GM18870 (cell line): Measurements from ENCODE around the gene NBDY.

Experiments used
- ATAC-seq: cut with Tn5 transposase; IDR thresholded peaks from one replicate; pipeline ENCODE4 v1.9.1; 2021; ENCODE audit warnings: moderate library complexity; ENCODE audit not compliant: unreplicated experiment

The NBDY gene

DNA sequence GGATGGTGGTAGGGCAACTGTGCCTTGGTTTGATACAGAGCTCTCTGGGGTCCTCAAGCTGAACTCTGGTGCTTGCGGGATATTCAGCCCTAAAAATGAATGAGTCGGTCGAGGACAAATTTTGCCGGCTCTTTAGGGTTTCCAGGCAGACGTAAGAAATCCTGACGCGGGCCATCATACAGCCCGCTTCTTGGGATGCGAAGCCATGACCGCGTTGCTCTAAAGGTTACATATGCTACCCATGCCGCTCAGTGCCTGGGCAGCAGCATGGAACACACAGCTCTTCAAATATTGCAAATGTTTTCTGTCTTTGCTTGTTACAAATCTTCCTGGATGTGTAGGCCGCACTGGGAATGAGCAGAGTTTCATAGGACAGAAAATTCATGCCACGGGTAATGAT lies 55.6 kb downstream of the NBDY start:
- no peak for ATAC-seq

DNA sequence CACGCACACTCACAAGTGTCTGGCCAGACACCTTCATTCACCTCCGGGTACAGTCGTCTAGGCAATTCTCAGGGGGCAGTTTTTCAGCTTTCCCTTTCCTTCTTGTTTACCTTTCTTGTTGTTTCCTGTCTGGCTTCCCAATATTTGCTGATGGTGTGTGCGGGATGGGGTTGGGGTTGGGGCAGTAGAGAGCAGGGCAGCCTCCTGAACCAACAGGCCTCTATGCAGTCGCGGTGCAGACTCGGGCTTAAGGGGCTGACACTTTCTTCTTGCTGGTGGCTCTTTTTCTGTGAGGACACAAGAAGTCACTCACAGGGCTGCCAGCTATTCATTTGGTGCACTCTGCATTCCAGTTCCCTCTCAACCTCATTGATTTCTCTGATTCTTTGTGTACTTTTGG lies 56.4 kb downstream of the NBDY start:
- ATAC-seq: no peak

DNA sequence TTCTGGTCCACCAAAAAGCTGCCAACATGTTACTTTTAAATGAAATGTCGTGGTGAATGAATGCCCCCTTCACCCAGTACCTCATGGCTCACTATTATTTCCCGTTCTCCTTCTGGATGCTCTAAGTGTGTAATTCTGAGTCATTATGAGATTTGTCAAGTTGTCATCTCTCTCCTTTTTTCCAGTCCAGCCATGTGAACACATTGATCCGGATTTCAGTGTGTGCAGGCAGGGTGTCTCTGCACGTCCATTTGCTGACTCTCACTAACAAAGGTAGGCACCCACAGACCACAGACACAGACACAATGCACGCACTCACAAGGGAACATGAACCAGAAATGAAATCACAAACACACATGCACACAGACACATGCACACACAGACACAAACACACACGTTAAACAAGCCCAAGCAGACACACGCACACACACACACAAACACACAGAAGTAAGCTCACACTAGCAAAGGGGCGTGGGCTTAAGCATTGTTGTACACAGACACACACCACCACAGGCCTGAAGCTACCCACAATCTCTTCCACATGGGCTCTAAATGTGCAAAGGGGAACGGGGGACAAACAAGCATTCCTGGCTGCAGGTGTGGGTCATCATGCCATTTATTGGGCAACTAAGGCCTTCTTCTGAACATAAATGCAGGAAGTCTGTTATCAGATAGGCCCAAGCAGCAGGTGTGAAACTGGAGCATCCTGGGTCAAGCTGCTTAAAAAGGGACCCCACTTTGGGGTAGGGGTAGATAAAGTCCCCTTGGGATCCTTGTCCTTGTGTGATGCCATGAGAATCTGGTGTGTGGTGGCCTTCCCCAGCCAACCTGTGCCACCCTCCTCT lies 58.1 kb downstream of the NBDY start:
- no peak for ATAC-seq

DNA sequence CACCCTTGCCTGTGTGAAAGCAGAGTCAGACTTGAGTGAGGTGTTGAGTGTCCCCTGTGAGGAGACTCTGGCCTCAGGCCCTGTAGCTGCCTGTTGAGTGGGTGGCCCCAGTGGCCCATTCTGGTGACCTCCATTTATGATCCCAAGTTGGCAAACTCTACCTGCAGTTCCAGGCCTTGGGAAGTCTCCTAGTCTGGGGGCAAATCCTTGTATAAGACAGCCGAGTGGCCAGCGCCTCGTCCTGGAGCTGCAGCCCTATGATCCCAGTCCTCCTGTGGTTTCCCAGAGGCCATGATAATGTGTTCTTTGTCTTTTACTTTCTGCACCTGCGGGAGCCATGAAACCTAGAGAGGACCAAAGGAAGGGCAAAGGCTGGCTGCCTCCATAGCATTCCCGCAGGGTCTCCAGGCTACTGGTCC lies 58.7 kb downstream of the NBDY start:
- no peak for ATAC-seq

DNA sequence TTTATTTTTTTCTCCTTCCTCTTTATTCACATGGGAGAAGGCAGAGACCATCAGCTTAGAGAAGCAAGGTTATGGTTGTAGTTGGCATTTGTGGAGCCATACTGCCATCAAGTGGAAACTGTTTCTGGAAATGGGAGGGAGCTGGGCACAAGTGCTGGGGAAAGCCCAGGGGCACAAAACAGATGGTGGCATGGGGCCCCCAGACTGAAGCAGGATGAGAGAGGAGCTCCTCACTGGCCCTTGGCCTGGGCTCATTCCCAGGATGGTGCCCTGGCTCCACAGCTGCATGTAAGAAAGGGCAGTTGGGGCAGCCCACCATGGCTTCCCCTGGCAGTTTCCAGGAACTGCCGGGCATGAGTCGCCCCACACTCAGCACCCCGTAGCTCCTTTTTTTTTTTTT lies 59.2 kb downstream of the NBDY start:
- no peak for ATAC-seq

DNA sequence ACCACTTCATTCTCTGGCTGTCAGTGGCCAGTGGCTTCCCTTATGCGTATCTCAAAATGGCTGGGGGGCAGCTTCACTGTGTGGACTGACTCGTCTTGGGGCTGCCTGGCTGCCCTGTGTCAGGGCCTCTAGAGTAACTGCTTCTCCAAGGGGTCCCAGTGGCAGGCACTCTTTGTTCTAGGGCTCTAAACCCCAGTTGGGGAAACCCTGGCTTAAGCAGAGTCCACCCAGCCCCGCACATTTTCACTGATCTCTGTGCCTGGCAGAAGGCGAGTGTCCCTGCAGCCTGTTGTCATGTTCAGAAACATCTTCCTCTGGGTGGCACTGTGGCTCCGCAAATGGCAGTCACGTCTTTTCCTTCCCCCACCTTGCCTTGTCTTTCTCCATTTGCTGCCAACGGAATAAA lies 59.7 kb downstream of the NBDY start:
- peak; percentile 49 for ATAC-seq

DNA sequence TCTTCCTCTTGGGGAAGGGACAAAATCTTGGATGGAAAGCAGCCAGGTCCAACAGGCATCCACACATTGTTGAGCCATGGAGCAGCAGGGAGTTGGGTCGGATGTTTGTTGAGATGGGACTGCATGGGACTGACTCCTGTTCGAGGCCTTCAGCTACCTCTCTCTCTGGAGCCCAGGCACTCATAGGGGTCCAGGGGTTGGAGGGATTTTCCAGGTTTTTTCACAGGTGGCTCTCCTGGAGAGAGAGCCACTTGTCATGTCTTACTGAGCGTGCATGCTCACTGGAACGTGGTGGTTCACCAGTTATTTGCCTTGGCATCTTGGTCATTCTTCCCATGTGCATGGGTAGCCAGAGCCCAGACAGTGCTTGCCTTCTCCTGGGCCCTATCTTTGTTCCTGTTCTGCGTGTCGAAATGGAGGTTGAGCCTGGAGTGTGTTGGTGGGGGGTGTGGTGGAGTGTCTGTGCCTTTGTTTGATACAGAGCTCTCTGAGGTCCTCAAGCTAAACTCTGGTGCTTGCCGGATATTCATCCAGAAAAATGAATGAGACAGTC lies 60.6 kb downstream of the NBDY start:
- no peak for ATAC-seq

DNA sequence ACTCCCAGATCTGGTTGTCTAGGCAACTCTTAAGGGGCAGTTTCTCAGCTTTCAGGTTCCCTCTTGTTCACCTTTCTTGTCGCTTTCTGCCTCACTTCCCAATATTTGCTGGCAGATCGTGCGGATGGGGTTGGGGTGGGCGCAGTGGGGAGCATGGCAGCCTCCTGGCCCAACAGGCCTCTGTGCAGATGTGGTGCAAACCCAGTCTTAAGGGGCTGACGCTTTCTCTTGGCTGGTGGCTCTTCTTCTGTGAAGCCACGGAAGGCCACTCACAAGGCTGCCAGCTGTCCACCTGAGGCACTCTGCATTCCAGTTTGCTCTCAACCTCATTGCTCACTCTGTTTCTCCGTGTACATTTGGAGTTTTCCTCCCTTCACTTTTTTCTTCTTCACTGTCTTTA lies 61.7 kb downstream of the NBDY start:
- ATAC-seq: no peak

DNA sequence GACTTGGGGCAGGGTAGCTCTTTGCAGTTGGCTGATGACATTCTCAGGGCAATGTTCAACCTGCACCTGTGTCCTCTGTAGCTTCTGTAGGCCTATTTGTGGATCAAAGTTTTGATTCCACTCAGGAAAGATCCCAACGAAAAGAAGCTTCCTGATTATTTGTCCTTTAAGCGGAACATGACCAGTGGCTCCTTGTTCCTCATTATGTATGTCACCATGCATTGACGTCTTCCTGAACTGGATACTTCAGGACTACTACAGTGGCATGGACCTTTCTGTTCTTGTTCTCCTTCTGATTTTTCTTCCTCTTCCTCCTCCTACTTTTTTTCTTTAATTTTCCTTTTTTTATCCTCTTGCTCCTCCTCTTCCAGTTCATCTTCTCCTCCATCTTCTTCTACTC lies 62.4 kb downstream of the NBDY start:
- ATAC-seq: no peak

DNA sequence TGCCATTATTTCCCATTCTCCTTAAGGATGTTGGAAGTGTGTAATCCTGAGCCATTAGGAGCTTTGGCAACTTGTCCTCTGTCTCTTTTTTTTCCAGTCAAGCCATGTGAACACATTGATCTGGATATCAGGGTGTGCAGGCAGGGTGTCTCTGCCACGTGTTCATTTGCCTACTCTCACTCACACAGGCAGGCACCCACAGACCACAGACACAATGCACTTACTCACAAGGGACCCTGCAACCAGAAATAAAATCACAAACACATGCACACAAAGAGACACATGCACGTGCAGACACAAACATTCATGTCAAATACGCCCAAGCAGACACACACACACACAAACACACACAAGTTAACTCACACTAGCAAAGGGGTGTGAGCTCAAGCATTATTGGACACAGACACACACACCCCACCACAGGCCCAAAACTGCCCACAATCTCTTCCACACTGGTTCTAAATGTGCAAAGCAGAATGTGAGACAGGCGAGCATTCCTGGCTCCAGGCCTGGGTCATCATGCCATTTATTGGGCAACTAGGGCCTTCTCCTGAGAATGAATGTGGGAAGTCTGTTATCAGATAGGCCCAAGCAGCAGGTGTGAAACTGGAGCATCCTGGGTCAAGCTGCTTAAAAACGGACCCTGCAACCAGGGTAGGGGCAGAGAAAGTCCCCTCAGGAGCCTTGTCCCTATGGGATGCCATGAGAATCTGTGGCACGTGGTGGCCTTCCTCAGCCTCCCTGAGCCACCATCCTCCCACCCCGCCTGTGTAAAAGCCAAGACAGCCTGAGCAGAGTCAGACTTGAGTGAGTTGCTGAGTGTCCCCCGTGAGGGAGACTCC lies 63.4 kb downstream of the NBDY start:
- no peak for ATAC-seq

DNA sequence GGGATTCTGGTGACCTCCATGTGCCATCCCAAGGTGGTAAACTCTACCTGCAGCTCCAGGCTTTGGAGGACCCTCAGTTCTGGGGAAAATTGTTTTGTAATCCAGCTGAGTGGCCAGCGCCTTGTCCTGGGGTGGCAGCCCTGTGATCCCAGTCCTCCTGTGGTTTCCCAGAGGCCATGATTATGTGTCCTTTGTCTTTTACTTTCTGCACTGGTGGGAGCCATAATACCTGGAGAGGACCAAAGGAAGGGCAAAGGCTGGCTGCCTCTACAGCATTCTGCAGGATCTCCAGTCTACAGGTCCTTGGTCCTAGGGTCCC lies 64.0 kb downstream of the NBDY start:
- ATAC-seq: no peak

DNA sequence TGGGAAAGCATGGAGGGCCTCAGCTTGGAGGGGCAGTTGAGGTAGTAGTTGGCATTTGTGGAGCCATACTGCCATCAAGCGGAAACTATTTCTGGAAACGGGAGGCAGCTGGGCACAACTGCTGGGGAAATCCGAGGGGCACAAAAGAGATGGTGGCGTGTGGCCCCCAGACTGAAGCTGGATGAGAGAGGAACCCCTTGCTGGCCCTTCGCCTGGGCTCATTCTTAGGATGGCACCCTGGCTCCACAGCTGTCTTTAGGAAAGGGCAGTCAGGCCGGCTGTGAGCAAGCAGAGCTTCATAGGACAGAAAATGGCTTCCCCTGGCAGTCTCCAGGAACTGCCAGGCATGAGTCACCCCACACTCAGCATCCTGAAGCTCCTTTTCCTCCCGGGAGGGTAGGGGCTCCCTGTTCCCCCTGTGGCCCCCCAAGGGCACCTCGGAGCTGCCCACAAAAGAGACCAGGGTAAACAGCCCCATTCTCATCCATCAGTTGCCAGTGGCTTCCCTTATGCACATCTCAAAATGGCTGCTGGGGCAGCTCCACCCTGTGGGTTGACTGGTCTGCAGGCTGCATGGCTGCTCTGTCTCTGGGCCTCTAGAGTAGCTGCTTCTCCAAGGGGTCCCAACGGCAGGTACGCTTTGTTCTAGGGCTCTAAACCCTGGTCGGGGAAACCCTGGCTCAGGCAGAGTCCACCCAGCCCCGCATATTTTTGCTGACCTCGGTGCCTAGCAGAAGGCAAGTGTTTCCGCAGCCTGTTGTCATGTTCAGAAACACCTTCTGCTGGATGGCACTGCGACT lies 64.7 kb downstream of the NBDY start:
- no peak for ATAC-seq

DNA sequence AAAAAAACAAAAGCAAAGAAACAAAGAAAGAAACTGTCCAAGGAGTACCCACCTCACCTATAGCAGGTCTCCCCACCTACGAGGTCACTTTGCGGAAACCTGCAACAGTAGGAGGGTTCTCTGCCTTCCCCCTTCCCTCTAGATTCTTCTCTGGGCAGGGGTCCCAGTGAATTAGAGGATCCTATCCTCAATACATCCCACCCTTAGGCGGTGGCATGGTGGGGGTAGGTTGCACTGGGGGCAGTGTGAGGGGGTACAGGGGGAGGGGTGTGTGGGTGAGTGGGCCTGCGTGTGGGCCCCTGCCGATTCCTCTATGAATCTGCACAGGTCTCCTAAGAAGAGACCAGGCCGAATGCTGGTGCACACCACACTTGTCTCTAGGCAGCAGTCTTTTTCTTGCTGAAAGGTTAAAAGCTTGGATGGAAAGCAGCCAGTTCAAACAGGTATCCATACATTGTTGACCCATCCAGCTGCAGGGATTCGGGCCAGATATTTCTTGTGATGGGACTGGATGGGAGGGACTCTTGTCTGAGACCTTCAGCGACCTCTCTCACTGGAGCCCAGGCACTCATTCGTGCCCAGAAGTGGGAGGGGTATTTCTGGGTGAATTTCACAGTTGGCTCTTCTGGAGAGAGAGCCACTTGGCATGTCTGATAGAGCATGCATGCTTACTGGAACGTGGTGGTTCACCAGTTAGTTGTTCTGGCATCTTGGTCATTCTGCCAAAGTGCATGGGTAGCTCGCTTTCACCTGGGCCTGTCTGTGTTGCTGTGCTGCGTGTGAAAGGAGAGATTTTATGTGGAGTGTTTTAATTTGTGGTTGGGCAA lies 65.6 kb downstream of the NBDY start:
- no peak for ATAC-seq

DNA sequence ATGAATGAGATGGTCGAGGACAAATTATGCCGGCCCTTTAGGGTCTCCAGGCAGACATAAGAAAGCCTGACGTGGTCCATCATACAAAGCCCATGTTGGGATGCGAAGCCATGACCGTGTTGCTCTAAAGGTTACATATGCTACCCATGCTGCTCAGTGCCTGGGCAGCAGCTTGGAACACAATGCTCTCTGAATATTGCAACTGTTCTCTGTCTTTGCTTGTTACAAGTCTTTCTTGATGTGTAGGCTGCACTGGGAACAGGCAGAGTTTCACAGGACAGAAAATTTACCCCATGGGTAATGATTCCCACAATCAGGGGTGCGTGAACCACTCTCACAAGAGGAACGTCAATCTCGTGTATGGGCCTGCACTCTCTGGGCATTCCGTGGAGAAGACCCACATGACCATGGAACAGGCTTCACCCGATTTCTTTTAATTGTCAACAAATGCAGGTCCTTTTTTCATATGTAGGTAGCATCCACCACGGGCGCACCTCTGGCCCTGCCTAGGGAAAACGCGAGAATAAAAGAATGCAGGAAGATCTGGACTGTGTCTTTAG lies 66.3 kb downstream of the NBDY start:
- ATAC-seq: no peak

DNA sequence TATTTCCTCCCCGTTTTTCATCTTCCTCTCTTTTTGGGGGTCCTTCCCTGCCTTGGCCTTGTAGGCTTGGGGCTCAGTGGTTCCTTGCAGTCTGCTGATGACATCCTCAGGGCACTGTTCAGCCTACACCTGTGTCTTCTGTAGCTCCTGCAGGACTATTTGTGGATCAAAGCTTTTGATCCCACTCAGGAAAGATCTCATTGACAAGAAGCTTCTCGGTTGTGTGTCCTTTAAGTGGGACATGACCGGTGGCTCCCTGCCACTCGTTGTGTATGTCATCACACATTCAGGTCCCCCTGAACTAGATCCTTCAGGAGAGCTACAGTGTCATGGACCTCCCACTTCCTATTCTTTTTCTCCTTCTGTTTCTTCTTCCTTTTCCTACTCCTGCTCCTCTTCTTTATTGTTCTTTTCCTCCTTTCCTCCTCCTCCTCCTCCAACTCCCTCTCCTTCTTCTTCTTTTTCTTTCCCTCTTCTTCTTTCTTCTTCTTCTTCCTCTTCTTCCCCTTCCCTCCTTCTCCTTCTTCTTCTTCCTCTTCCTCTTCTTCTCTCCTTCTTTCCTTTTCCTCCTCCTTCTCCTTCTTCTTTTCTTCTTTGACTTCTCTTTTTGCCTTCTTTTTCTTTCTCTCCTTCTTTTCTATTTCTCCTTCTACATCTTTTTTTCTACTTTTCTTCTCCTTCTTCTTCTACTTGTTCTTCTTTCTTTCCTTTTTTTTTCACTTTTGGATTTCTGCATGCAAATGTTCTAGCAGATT lies 67.8 kb downstream of the NBDY start:
- ATAC-seq: no peak

DNA sequence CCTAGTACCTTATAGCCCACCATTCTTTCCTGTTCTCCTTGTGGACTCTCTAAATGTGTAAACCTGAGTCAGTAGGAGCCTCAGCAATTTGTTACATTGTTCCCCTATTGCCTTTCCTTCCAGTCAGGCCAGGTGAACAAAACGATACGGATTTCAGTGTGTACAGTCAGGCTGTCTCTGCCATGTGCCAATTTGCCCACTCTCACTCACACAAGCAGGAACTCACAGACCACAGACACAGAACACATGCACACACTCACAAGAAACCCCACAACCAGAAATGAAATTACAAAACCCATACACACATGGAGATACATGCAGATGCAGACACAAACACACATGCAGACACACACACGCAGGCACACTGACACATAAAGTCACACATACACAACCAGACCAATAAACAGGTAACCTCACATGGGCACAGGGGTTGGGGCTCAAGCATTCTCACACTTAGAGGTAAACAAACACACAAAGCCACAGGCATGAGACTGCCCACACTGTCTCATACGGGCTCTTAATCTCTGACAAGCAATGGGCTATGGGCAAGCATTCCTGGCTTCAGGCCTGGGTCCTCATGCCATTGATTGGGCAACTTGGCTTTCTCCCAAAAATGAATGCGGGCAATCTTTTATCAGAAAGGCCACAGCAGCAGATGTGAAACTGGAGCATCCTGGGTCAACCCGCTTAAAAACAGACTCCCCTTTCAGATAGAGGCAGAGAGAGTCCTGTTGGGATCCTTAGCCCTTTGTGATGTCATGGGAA lies 68.7 kb downstream of the NBDY start:
- ATAC-seq: no peak

DNA sequence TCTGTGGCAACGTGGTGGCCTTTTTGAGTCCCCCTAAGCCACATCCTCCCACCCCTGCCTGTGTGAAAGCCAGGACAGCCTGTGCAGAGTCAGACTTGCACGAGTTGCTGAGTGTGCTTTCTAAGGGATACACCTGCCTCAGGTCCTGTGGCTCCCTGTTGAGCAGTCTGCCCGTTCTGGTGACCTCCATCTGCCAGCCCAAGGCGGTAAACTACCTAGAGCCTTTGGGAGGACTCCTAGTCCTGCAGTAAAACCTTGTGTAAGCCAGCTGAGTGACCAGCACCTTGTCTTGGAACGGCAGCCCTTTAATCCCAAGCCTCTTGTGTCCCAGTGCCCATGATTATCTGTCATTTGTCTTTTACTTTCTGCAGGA lies 69.3 kb downstream of the NBDY start:
- ATAC-seq: no peak

DNA sequence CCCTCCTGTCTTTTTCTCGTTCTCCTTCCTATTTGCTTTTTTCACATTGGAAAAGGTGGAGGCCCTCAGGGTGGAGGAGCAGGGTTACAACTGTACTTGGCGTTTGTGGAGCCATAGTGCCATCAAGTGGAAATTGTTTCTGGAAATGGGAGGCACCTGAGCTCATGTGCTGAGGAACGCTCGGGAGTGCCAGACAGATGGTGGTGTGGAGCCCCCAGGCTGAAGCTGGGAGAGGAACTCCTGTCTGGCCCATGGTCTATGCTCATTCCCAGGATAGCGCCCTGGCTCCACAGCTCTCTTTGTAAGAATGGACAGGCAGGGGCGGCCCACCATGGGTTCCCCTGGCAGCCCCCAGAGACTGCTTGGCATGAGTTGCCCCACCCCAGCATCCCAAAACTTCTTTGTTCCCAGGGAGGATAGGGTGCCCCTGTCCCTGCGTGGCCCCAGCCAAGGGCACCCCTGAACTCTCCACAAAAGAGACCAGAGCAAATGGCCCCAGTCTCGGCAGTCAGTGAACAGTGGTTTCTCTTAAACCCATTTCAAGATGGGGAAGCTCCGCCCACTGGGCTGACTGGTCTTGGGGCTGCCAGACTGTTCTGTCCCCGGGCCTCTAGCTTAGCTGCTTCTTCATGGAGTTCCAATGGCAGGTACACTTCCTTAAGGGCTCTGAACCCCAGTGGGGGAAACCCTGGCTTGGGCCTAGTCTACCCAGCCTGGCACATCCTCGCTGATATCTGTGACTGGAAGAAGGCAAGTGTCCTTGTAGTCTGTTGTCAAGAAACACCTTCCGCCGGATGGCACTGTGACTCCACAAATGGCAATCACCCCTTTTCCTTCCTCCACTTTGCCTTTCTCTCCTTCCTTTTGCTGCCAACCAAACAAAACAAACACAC lies 70.1 kb downstream of the NBDY start:
- no peak for ATAC-seq
